ENCODE results near the gene PSMB4. TPM values are rescaled to one million over a fixed set of nuclear protein-coding genes. Genes with fewer than 3 reads are reported as not detected.
"Not testable (repeated sequence)": the region's sequence is repeated elsewhere in the genome, so short reads cannot be mapped to it uniquely, and the experiment has no call there.

Gene PSMB4
- total RNA-seq, 1 donor from 2014 or later = 452 TPM

GRCh38 chr1:151402764-151403163 lies 3.4 kb downstream of the PSMB4 start:
- no peaks in the 10 kb centered on the region for H3K9me3 Mint-ChIP-seq

GRCh38 chr1:151403612-151404011 lies 4.2 kb downstream of the PSMB4 start:
- no peak overlapping the region for H3K4me3 Mint-ChIP-seq
- no peaks in the 10 kb centered on the region for H3K9me3 Mint-ChIP-seq
- intact Hi-C loops (cut with micrococcal nuclease) = no loop called here
- peaks cover 66% of the 10 kb centered on the region for H3K36me3 Mint-ChIP-seq (ENCODE audit: low read depth)
- no peak for DNase-seq
- no peaks in the 10 kb centered on the region for H3K27me3 Mint-ChIP-seq
- peak overlapping the region; percentile 17 for H3K27ac Mint-ChIP-seq
- H3K4me1 Mint-ChIP-seq = peaks cover 23% of the 10 kb centered on the region

More at GRCh38 chr1:151402764-151403163, 3.4 kb downstream of the PSMB4 start:
- H3K27me3 Mint-ChIP-seq = no peaks in the 10 kb centered on the region
- peaks cover 23% of the 10 kb centered on the region for H3K4me1 Mint-ChIP-seq
- H3K4me3 Mint-ChIP-seq = no peak overlapping the region
- DNase-seq = no peak
- intact Hi-C loops (cut with micrococcal nuclease) = no loop called here
- no peak overlapping the region for H3K27ac Mint-ChIP-seq
- H3K36me3 Mint-ChIP-seq (ENCODE audit: low read depth) = peaks cover 66% of the 10 kb centered on the region

GRCh38 chr1:151405187-151405951 lies 6.0 kb downstream of the PSMB4 start:
- no peak for DNase-seq
- peaks cover 69% of the 10 kb centered on the region for H3K36me3 Mint-ChIP-seq (ENCODE audit: low read depth)
- H3K27me3 Mint-ChIP-seq = no peaks in the 10 kb centered on the region
- H3K4me1 Mint-ChIP-seq = peaks cover 16% of the 10 kb centered on the region
- no peak overlapping the region for H3K4me3 Mint-ChIP-seq
- no peak overlapping the region for H3K27ac Mint-ChIP-seq
- intact Hi-C loops (cut with micrococcal nuclease) = no loop called here
- no peaks in the 10 kb centered on the region for H3K9me3 Mint-ChIP-seq

- DNase-seq = no peak
- Mint-ChIP-seq H3K4me1 (peaks cover 8% of the 10 kb centered on the region), H3K4me3 (no peak overlapping the region), H3K36me3 (ENCODE audit: low read depth) (peaks cover 67% of the 10 kb centered on the region), H3K9me3 (no peaks in the 10 kb centered on the region), H3K27me3 (no peaks in the 10 kb centered on the region), H3K27ac (no peak overlapping the region)
- intact Hi-C loops (cut with micrococcal nuclease) = no loop called here
Observed at GRCh38 chr1:151406176-151406575, 6.8 kb downstream of the PSMB4 start.

GRCh38 chr1:151407304-151407703 lies 7.9 kb downstream of the PSMB4 start:
- intact Hi-C loops (cut with micrococcal nuclease) = no loop called here
- no peak overlapping the region for H3K27ac Mint-ChIP-seq
- H3K9me3 Mint-ChIP-seq = no peaks in the 10 kb centered on the region
- no peak for DNase-seq
- no peak overlapping the region for H3K4me3 Mint-ChIP-seq
- H3K36me3 Mint-ChIP-seq (ENCODE audit: low read depth) = peaks cover 64% of the 10 kb centered on the region
- peaks cover 2% of the 10 kb centered on the region for H3K4me1 Mint-ChIP-seq
- H3K27me3 Mint-ChIP-seq = no peaks in the 10 kb centered on the region

- H3K4me1 Mint-ChIP-seq = peaks cover under 1% of the 10 kb centered on the region
- no peak overlapping the region for H3K27ac Mint-ChIP-seq
- H3K4me3 Mint-ChIP-seq = no peak overlapping the region
- intact Hi-C loops (cut with micrococcal nuclease) = no loop called here
- DNase-seq = no peak
- H3K27me3 Mint-ChIP-seq = no peaks in the 10 kb centered on the region
- H3K9me3 Mint-ChIP-seq = no peaks in the 10 kb centered on the region
- peaks cover 60% of the 10 kb centered on the region for H3K36me3 Mint-ChIP-seq (ENCODE audit: low read depth)
Observed at GRCh38 chr1:151408891-151409290, 9.5 kb downstream of the PSMB4 start.

GRCh38 chr1:151411884-151412283 lies 12.5 kb downstream of the PSMB4 start:
- H3K27me3 Mint-ChIP-seq = no peaks in the 10 kb centered on the region
- intact Hi-C loops (cut with micrococcal nuclease) = no loop called here
- H3K9me3 Mint-ChIP-seq = no peaks in the 10 kb centered on the region
- DNase-seq = no peak
- no peaks in the 10 kb centered on the region for H3K4me1 Mint-ChIP-seq
- peaks cover 50% of the 10 kb centered on the region for H3K36me3 Mint-ChIP-seq (ENCODE audit: low read depth)
- no peak overlapping the region for H3K27ac Mint-ChIP-seq
- H3K4me3 Mint-ChIP-seq = no peak overlapping the region

GRCh38 chr1:151416231-151416630 lies 16.9 kb downstream of the PSMB4 start:
- peaks cover 2% of the 10 kb centered on the region for H3K4me1 Mint-ChIP-seq
- H3K27ac Mint-ChIP-seq = no peak overlapping the region
- intact Hi-C loops (cut with micrococcal nuclease) = no loop called here
- no peak overlapping the region for H3K4me3 Mint-ChIP-seq
- DNase-seq = no peak
- no peaks in the 10 kb centered on the region for H3K9me3 Mint-ChIP-seq
- no peaks in the 10 kb centered on the region for H3K27me3 Mint-ChIP-seq
- peaks cover 47% of the 10 kb centered on the region for H3K36me3 Mint-ChIP-seq (ENCODE audit: low read depth)

GRCh38 chr1:151418081-151418480 lies 18.7 kb downstream of the PSMB4 start:
- intact Hi-C loops (cut with micrococcal nuclease) = no loop called here
- Mint-ChIP-seq H3K36me3 (ENCODE audit: low read depth) (peaks cover 48% of the 10 kb centered on the region), H3K4me3 (no peak overlapping the region), H3K9me3 (no peaks in the 10 kb centered on the region), H3K27ac (peak overlapping the region; percentile 10), H3K27me3 (no peaks in the 10 kb centered on the region), H3K4me1 (peaks cover 2% of the 10 kb centered on the region)
- DNase-seq = no peak

- Mint-ChIP-seq H3K4me3 (no peak overlapping the region), H3K27me3 (no peaks in the 10 kb centered on the region), H3K4me1 (peaks cover 2% of the 10 kb centered on the region), H3K36me3 (ENCODE audit: low read depth) (peaks cover 58% of the 10 kb centered on the region), H3K9me3 (no peaks in the 10 kb centered on the region), H3K27ac (no peak overlapping the region)
- no peak for DNase-seq
- intact Hi-C loops (cut with micrococcal nuclease) = no loop called here
Observed at GRCh38 chr1:151419819-151420218, 20.4 kb downstream of the PSMB4 start.

- Mint-ChIP-seq H3K4me3 (no peak overlapping the region), H3K36me3 (ENCODE audit: low read depth) (peaks cover 52% of the 10 kb centered on the region), H3K9me3 (no peaks in the 10 kb centered on the region), H3K27me3 (no peaks in the 10 kb centered on the region), H3K27ac (no peak overlapping the region), H3K4me1 (no peaks in the 10 kb centered on the region)
- no peak for DNase-seq
- intact Hi-C loops (cut with micrococcal nuclease) = no loop called here
Observed at GRCh38 chr1:151425103-151425502, 25.7 kb downstream of the PSMB4 start.

GRCh38 chr1:151428068-151428467 lies 28.7 kb downstream of the PSMB4 start:
- Mint-ChIP-seq H3K27me3 (no peaks in the 10 kb centered on the region), H3K27ac (no peak overlapping the region), H3K4me1 (peaks cover 2% of the 10 kb centered on the region), H3K4me3 (no peak overlapping the region), H3K36me3 (ENCODE audit: low read depth) (peaks cover 38% of the 10 kb centered on the region), H3K9me3 (no peaks in the 10 kb centered on the region)
- intact Hi-C loops (cut with micrococcal nuclease) = no loop called here
- DNase-seq = no peak

- H3K27ac Mint-ChIP-seq; H3K4me1 Mint-ChIP-seq; H3K27me3 Mint-ChIP-seq; H3K9me3 Mint-ChIP-seq; DNase-seq; intact Hi-C loops (cut with micrococcal nuclease); H3K4me3 Mint-ChIP-seq; H3K36me3 Mint-ChIP-seq (ENCODE audit: low read depth): not testable (repeated sequence)
Observed at GRCh38 chr1:151433827-151434226, 34.5 kb downstream of the PSMB4 start.

- Mint-ChIP-seq H3K27ac (no peak overlapping the region), H3K9me3 (no peaks in the 10 kb centered on the region), H3K4me3 (no peak overlapping the region), H3K4me1 (peaks cover 14% of the 10 kb centered on the region), H3K27me3 (no peaks in the 10 kb centered on the region), H3K36me3 (ENCODE audit: low read depth) (peaks cover 10% of the 10 kb centered on the region)
- intact Hi-C loops (cut with micrococcal nuclease) = no loop called here
- no peak for DNase-seq
Observed at GRCh38 chr1:151435174-151435573, 35.8 kb downstream of the PSMB4 start.

- Mint-ChIP-seq H3K36me3 (ENCODE audit: low read depth) (peaks cover 21% of the 10 kb centered on the region), H3K4me3 (no peak overlapping the region), H3K27ac (no peak overlapping the region), H3K9me3 (no peaks in the 10 kb centered on the region), H3K27me3 (no peaks in the 10 kb centered on the region), H3K4me1 (peaks cover 23% of the 10 kb centered on the region)
- intact Hi-C loops (cut with micrococcal nuclease) = no loop called here
- no peak for DNase-seq
Observed at GRCh38 chr1:151436985-151437384, 37.6 kb downstream of the PSMB4 start.

Data from activated CD4-positive, alpha-beta T cell treated with anti-CD3 and anti-CD28 coated beads, Interleukin-2, amount 10 ng/mL, durations not matched to agents 24 days and 14 days (primary cell).